Cerebellar cortex (tissue), 1 donor: Measurements from ENCODE around the gene GIT2.
"Not testable (repeated sequence)": the region's sequence is repeated elsewhere in the genome, so short reads cannot be mapped to it uniquely, and the experiment has no call there.

Experiments
- DNase-seq: peaks from one replicate; pipeline ENCODE4 v3.0.0-alpha.2; 2015; ENCODE audit warnings: low spot score

GIT2 gene

GRCh38 chr12:109944561-109945359 is 51.4 kb downstream of the GIT2 start:
- DNase-seq = peak; percentile 60

- no peak for DNase-seq
Measured at GRCh38 chr12:109943811-109944210, 52.4 kb downstream of the GIT2 start.

- no peak for DNase-seq
Measured at GRCh38 chr12:109940339-109940923, 55.7 kb downstream of the GIT2 start.

GRCh38 chr12:109939504-109939903 is 56.7 kb downstream of the GIT2 start:
- no peak for DNase-seq

GRCh38 chr12:109938947-109939346 is 57.2 kb downstream of the GIT2 start:
- no peak for DNase-seq

GRCh38 chr12:109937371-109937770 is 58.8 kb downstream of the GIT2 start:
- DNase-seq = no peak

GRCh38 chr12:109934026-109934425 is 62.1 kb downstream of the GIT2 start:
- DNase-seq = no peak

GRCh38 chr12:109932878-109933503 is 63.2 kb downstream of the GIT2 start:
- no peak for DNase-seq

GRCh38 chr12:109931143-109931542 is 65.0 kb downstream of the GIT2 start:
- no peak for DNase-seq

GRCh38 chr12:109930028-109930800 is 66.0 kb downstream of the GIT2 start:
- no peak for DNase-seq

GRCh38 chr12:109929326-109929725 is 66.8 kb downstream of the GIT2 start:
- not testable (repeated sequence) for DNase-seq

GRCh38 chr12:109928058-109928656 is 68.0 kb downstream of the GIT2 start:
- no peak for DNase-seq

GRCh38 chr12:109927622-109928021 is 68.5 kb downstream of the GIT2 start:
- DNase-seq = no peak

- DNase-seq = no peak
Measured at GRCh38 chr12:109926488-109927210, 69.5 kb downstream of the GIT2 start.

- no peak for DNase-seq
Measured at GRCh38 chr12:109926016-109926415, 70.2 kb downstream of the GIT2 start.

GRCh38 chr12:109925185-109925840 is 70.9 kb downstream of the GIT2 start:
- DNase-seq = no peak

GRCh38 chr12:109923481-109924245 is 72.5 kb downstream of the GIT2 start:
- DNase-seq = no peak

- DNase-seq = no peak
Measured at GRCh38 chr12:109923038-109923437, 73.1 kb downstream of the GIT2 start.

GRCh38 chr12:109921982-109922381 is 74.2 kb downstream of the GIT2 start:
- no peak for DNase-seq

GRCh38 chr12:109920261-109920780 is 75.8 kb downstream of the GIT2 start:
- no peak for DNase-seq
